Activated CD8-positive, alpha-beta memory T cell treated with anti-CD3 and anti-CD28 coated beads for 1 hour (primary cell): ENCODE results near the gene MYBPH.

Experiments used
- DNase-seq, 2 donors: peaks; one replicate each; pipeline ENCODE4 v3.0.0-alpha.2; 2020; ENCODE audit warnings: low read depth in 1 of 2; ENCODE audit errors: extremely low read depth in 1 of 2

Gene MYBPH

DNA sequence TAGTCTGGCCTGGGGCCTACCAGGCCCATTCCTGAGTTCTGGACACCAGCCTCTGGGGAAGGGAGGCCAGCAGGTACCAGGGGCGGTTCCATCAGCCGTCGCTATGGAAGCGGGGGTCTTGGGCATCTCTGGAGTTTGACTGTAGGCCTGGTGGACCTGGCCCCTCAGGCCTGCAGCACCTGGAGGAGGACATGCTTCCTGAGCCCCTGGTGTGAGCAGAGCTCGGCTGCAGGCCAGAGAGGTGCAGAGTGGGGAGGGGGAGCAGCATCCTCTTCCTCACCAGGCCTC, 7.8 kb downstream of the MYBPH start:
- no peak for DNase-seq

GRCh38 chr1:203167026-203167912, 8.4 kb downstream of the MYBPH start:
- DNase-seq: no peak

DNA sequence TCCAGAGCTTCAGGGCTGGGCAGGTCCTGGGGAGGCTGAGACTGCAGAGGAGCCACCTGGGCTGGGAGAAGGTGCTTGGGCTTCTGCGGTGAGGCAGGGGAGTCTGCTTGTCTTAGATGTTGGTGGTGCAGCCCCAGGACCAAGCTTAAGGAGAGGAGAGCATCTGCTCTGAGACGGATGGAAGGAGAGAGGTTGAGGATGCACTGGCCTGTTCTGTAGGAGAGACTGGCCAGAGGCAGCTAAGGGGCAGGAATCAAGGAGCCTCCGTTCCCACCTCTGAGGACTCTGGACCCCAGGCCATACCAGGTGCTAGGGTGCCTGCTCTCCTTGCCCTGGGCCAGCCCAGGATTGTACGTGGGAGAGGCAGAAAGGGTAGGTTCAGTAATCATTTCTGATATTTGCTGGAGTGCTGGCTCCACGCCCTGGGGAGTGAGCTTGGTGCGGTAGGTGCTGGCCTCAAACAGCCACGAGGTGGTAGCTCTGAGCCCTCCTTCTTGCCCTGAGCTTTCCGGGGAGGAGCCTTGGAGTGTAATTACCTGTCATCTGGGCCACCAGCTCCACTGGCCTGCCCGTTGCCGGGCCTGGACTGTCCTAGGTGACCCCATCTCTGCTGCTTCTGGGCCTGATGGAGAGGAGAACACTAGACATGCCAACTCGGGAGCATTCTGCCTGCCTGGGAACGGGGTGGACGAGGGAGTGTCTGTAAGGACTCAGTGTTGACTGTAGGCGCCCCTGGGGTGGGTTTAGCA, 9.3 kb downstream of the MYBPH start:
- DNase-seq: no peak

DNA sequence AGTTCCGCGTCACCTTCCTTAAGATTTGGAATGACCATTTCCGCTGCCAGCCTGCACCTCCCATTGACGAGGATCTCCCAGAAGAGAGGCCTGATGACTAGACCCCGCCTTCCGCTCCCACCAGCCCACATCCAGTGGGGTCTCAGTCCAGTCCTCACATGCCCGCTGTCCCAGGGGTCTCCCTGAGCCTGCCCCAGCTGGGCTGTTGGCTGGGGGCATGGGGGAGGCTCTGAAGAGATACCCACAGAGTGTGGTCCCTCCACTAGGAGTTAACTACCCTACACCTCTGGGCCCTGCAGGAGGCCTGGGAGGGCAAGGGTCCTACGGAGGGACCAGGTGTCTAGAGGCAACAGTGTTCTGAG, 9.8 kb downstream of the MYBPH start:
- no peak for DNase-seq

DNA sequence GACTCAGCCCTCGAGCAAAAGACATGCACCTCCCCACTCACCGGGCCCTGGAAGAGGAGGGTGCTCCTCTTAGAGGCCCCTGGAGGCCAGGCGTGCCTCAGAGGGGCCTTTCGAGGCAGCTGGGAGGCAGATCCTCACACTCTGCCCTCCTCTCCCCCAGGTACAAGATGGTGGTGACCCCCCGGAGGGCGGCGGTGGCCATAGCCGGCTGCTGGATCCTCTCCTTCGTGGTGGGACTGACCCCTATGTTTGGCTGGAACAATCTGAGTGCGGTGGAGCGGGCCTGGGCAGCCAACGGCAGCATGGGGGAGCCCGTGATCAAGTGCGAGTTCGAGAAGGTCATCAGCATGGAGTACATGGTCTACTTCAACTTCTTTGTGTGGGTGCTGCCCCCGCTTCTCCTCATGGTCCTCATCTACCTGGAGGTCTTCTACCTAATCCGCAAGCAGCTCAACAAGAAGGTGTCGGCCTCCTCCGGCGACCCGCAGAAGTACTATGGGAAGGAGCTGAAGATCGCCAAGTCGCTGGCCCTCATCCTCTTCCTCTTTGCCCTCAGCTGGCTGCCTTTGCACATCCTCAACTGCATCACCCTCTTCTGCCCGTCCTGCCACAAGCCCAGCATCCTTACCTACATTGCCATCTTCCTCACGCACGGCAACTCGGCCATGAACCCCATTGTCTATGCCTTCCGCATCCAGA, 10.4 kb downstream of the MYBPH start:
- DNase-seq: no peak

GRCh38 chr1:203163891-203164635, 11.6 kb downstream of the MYBPH start:
- no peak for DNase-seq

GRCh38 chr1:203162403-203162802, 13.2 kb downstream of the MYBPH start:
- DNase-seq: no peak

DNA sequence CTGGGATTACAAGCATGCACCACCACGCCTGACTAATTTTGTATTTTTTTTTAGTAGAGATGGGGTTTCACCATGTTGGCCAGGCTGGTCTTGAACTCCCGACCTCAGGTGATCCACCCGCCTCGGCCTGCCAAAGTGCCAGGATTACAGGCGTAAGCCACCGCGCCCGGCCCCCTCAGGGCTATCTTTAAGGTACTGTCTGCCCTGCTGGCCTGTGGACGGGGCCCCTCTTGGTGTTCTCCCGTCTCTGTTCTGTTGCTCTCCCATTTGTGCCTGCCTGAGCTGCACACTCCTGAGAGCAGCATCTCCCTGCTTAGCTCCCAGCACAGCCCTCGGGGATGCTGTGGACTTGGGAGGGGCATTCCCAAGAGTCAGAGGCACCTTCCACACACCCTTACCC, 13.9 kb downstream of the MYBPH start:
- DNase-seq: no peak

- no peak for DNase-seq
These were observed 14.5 kb downstream of the MYBPH start for GRCh38 chr1:203161175-203161574.

GRCh38 chr1:203159844-203160243, 15.8 kb downstream of the MYBPH start:
- no peak for DNase-seq

DNA sequence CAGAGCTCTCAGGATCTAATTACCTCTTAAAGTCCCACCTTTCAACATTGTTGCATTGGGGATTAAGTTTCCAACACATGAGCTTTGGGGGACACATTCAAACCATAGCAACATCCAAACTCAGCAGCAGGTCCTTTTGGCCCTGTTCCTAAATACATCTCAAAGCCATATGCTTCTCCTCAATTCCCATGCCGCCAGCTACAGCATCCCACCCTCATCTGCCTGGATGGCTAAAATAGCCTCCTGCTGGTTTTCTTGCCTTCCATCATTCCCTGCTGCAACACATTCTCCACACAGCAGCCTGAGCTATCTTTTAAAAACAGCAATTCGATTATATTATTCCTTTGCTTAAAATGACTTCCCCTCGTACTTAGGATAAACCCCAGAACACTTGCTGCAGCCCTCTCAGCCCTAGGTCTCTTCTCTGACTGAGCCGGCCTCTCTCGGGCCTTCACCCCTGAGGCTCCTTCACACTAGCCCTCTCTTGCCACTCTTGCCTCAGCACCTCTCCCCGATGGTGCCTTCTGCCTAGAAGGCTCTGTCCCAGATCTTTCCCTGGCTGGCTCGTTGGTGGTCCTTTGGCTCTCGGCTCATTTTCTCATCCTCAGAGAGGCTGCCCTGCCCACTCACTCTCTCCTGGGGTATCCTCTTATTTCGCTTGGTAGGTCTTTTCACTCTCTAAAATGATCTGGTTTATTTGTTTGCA, 16.5 kb downstream of the MYBPH start:
- DNase-seq: no peak

DNA sequence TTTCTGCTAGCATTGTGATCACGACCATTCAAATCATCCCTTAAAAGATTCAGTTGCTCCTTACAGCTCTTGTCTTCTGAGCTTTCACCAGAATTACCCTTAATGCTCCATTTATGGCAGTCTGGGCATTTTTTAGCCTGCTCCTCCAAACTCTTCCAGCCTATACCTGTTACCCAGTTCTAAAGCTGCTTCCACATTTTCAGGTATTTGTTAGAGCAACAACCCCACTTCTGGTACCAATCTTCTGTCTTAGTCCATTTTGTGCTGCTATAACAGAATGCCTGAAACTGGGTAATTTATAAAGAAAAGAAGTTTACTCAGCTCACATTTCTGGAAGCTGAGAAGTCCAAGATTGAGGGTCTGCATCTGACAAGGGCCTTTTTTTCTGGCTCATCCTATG, 17.2 kb downstream of the MYBPH start:
- no peak for DNase-seq

DNA sequence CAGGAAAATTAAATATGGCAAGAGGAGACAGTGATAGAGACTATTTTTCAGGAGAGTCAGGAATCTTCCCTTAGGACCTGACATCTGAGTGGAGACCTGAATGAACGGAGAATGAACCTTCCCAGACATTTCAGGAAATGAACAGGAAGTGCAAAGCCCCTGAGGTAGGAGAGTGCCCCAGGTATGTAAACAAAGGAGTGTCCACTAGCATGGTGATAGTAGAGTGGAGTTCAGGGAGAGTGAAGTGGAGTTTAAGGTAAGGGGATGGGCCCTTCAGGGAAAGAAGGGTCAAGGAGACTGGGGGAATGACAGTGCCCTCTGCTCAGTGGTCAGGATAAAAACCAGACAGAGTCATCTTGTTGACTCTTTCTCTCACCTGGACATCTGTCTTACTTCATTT, 19.3 kb downstream of the MYBPH start:
- DNase-seq: no peak

- no peak for DNase-seq
These were observed 21.4 kb downstream of the MYBPH start for GRCh38 chr1:203153989-203154821.

DNA sequence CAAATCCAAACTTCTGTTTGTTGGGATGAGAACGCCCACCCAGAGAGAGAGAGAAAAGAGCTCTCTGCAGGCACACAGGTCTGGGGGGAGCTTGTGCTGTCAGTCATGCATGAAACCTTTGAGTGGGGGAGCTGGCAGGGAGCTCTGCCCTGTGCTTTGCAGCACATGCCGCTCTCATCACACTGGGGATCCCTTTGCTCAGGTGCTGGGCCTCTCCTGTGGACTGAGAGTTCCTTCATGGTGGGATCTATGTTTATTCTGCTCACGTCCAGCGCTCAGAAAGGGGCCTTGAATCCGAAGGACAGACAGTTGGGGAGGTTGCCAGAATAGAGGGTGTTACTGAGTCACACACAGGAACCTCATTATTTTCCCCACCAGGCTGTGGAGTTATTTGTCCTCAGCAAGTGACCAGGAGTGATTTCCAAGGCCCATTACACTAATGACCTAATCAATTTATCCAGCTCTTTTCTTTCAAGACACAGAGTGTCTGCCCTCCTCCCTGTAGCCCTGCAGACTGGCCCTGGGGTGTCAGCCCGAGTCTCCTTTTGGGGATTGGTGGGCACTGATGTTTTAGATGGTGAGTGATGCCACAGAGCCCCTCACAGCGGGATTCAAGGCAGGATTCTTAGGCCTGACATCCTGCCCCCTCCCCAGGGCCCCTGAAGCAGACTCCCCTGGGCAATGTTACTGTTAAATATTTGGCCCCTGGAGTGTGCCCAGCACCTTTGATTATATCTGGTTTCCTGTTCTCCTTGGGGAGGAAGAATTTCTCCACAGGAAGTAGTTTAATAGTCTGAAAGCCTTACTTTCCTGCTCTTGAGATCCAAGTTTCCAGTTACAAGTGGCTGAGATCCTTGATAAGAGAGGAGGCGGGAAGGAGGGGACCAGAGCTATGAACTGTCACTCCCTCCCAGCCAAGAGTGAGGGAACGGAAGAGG, 22.3 kb downstream of the MYBPH start:
- DNase-seq: no peak

DNA sequence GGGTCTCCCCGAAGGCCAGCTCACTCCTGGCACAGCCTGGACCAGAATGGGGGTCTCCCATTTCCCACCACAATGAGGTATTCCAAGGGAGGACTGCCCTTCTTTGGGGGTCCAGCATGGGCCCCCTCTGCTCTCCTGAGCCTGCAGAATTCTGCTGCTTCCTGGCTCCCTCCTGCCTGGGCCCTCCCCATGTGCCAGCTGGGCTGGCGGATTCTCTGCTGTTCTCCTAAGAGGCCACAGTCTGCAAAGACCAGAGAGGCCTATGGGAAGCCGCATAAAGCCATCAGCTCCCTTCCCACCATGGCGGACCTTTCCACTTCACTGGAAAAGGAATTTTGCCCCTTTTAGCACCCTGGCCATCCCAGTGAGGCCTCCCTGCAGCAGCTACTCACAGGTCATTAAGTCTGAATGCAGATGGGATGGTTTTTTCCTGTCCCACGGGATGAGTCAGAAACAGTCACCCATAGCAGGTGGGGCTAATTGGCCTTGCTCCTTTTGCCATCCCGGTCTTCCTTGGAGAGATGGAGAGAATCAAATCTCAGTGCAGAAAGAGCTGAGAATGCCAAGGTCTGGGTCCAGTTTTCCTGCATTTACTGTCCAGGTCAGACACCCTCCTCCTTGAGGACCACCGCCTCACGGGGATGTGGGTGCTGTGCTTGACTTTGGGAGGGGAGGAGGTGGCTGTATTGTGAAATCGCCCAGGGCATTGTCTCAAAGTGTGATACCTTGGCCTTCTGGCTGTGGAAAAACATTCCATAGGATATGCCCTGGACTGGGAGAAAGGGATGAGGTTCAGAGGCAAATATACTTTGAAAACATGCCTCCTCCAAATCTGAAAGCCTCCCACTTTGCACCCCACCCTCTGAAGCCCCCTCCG, 23.2 kb downstream of the MYBPH start:
- no peak for DNase-seq

GRCh38 chr1:203151362-203152157, 24.1 kb downstream of the MYBPH start:
- no peak for DNase-seq
